ENCODE results near the gene ZNF282. TPM values are rescaled to one million over a fixed set of nuclear protein-coding genes. Genes with fewer than 3 reads are reported as not detected.

ZNF282 gene
- total RNA-seq, 1 donor from 2014 or later, result 23.3 TPM

DNA sequence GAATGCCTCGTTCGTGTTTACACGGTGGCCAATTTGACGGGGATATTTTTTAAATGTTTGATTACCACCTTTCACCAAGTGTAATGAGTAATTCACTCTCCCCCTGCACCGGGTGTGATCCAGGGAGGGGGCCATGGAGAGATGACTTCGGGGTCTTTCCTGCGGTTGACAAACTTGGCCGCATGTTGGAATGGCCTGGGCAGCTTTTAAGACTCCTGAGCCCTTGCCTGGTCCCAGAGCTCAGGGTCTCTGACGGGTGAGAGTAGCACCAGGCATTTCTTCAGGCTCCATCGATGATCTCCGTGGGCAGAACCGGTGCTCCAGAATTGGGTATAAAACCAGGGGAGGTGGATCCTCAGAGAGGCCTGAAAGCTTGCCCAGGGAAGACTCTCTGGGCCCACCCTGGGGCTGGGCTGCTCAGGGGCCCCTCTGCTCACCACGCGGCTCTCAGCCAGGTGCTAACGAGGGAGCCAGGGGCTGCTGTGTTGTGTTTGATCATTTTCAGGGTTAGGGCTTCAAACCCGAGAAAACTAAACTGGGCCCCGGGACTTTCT lies 882 bp downstream of the ZNF282 start:
- DNase-seq, result peak; percentile 41
- ATAC-seq, result no peak
- peak overlapping the region; percentile 80 for H3K4me3 ChIP-seq
- TF ChIP-seq, protein P1, sequence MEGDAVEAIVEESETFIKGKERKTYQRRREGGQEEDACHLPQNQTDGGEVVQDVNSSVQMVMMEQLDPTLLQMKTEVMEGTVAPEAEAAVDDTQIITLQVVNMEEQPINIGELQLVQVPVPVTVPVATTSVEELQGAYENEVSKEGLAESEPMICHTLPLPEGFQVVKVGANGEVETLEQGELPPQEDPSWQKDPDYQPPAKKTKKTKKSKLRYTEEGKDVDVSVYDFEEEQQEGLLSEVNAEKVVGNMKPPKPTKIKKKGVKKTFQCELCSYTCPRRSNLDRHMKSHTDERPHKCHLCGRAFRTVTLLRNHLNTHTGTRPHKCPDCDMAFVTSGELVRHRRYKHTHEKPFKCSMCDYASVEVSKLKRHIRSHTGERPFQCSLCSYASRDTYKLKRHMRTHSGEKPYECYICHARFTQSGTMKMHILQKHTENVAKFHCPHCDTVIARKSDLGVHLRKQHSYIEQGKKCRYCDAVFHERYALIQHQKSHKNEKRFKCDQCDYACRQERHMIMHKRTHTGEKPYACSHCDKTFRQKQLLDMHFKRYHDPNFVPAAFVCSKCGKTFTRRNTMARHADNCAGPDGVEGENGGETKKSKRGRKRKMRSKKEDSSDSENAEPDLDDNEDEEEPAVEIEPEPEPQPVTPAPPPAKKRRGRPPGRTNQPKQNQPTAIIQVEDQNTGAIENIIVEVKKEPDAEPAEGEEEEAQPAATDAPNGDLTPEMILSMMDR (IDR thresholded peaks at IDR 0.05), result no peak
- no peaks in the 10 kb centered on the region for H3K9me3 ChIP-seq
- H3K36me3 ChIP-seq, result peaks cover 31% of the 10 kb centered on the region
- H3K27ac ChIP-seq, result peak overlapping the region; percentile 85
- intact Hi-C loops (cut with DNase I), result no loop called here
- no peaks in the 10 kb centered on the region for H3K27me3 ChIP-seq
- peaks cover 15% of the 10 kb centered on the region for H3K4me1 ChIP-seq

DNA sequence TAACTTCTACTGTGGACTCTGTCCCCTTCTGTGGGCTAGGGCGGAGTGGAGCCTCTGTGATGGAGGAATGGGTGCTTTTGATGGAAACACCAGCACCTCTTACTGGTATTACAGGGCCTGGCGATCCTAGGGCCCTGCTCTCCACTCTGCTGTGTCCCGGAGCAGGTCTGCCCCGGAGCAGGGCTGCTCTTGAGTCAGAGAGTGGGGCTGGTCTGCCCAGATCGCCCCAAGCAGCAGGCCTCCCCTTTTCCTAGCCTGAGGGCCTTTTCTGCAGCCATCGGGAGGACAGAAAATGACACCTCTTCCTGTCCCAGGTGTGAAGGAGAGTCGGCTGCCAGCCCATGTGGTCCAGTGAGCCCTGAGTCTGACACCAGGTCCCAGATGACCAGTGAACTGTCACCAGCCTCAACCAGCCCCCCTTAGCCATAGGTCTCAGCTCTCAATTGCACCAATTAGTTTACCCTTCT lies 1.4 kb downstream of the ZNF282 start:
- Histone ChIP-seq H3K9me3 (no peaks in the 10 kb centered on the region), H3K36me3 (peaks cover 36% of the 10 kb centered on the region), H3K4me3 (peak overlapping the region; percentile 80), H3K4me1 (peaks cover 15% of the 10 kb centered on the region), H3K27ac (peak overlapping the region; percentile 85), H3K27me3 (no peaks in the 10 kb centered on the region)
- DNase-seq (peak; percentile 61), ATAC-seq (peak; percentile 4)
- intact Hi-C loops (cut with DNase I), result no loop called here
- TF ChIP-seq, protein P1 (IDR thresholded peaks at IDR 0.05), result no peak

DNA sequence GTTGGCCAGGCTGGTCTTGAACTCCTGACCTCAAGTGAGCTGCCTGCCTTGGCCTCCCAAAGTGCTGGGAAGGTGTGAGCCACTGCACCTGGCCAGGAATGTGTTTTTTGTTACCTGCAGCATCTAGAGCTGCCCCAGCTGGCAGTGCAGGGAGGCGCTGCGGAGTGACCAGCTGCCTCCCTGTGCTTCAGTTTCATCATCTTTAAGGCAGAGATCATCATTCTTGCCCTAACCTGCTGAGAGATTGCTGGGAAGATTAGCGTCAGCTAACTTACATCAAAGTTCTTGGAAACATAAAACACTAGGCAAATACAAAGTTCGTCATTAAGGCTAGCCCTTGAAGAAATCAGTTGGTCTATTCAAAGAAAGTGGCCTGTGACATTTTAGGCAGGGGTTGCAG lies 2.3 kb downstream of the ZNF282 start:
- Histone ChIP-seq H3K9me3 (no peaks in the 10 kb centered on the region), H3K4me3 (no peak overlapping the region), H3K27ac (no peak overlapping the region), H3K27me3 (no peaks in the 10 kb centered on the region), H3K4me1 (peaks cover 15% of the 10 kb centered on the region), H3K36me3 (peaks cover 45% of the 10 kb centered on the region)
- ATAC-seq, result no peak
- intact Hi-C loops (cut with DNase I), result no loop called here
- DNase-seq, result peak; percentile 15
- TF ChIP-seq, protein P1 (IDR thresholded peaks at IDR 0.05), result no peak

DNA sequence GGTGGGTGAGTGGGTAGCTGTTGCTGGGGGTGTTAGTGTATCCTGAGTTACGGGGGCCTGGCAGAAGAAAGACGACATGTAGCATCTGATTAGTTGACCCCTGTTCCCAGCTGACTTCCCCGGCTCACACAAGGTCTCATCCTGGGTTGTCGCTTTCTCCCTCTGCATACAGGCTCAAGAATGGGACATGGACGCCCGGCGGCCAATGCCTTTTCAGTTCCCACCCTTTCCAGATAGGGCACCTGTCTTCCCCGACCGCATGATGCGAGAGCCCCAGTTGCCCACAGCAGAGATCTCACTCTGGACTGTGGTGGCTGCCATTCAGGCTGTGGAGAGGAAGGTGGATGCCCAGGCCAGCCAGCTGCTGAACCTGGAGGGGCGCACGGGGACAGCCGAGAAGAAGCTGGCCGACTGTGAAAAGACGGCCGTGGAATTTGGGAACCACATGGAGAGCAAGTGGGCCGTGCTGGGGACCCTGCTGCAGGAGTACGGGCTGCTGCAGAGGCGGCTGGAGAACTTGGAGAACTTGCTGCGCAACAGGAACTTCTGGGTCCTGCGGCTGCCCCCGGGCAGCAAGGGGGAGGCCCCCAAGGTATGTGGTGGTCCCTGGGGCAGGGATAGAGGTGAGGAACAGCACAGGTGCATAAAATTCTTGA lies 2.9 kb downstream of the ZNF282 start:
- intact Hi-C loops (cut with DNase I), result no loop called here
- no peak overlapping the region for H3K4me3 ChIP-seq
- H3K9me3 ChIP-seq, result no peaks in the 10 kb centered on the region
- peaks cover 19% of the 10 kb centered on the region for H3K4me1 ChIP-seq
- peak; percentile 60 for DNase-seq
- no peak overlapping the region for H3K27ac ChIP-seq
- H3K36me3 ChIP-seq, result peaks cover 52% of the 10 kb centered on the region
- TF ChIP-seq, protein P1 (IDR thresholded peaks at IDR 0.05), result no peak
- ATAC-seq, result no peak
- H3K27me3 ChIP-seq, result no peaks in the 10 kb centered on the region

DNA sequence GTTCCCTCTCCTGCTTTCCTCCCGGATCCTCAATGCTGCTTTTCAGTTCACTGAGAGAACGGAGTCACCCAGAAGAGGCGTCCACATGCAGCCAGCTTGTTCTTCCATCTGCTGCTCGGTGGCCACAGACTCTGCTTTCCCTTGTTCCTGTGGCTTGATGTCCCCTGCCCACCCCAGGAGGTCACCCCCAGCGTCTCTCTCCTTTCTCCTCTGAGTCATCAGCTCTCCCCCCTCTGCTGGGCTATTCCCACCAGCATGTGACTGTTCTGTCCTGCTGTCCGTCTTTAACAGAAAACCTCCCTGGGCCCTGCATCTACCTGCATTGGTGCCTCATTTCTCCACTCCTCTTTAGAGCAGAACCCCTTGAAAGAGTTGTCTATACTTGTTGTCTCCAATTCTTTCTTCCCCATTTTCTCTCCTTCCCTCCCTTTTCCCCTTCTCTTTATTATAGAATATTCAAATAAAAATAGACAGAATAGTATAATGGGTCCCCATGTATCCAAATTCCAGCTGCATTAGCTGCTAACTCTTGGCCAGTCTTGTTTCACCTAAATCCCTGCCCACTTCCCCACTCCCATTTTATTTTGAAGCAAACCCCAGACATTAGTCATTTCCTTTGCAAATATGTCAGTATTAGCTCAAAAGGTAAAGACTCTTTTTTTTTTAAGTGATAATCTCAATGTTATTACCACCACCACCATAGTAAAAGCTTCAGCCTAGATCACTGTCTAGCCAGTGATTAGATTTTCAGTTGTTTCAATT lies 4.1 kb downstream of the ZNF282 start:
- peak; percentile 12 for DNase-seq
- H3K27me3 ChIP-seq, result no peaks in the 10 kb centered on the region
- peaks cover 63% of the 10 kb centered on the region for H3K36me3 ChIP-seq
- no peak for ATAC-seq
- peaks cover 19% of the 10 kb centered on the region for H3K4me1 ChIP-seq
- TF ChIP-seq, protein P1 (IDR thresholded peaks at IDR 0.05), result no peak
- H3K27ac ChIP-seq, result no peak overlapping the region
- H3K4me3 ChIP-seq, result no peak overlapping the region
- H3K9me3 ChIP-seq, result no peaks in the 10 kb centered on the region
- intact Hi-C loops (cut with DNase I), result no loop called here
